Coronary artery (tissue), 2 donors: ENCODE data around the gene ACLY.

Experiments used
- DNase-seq: peaks from one replicate; pipeline ENCODE4 v3.0.0-alpha.2; 2017; ENCODE audit warnings: low spot score
- H3K27ac ChIP-seq, 2 donors: fragments of 200-600 bp; sonication (generic); one replicate each; pipeline ENCODE4 v1.5.1; 2016 to 2019
- H3K4me3 ChIP-seq: fragments of 200-600 bp; sonication (generic); 2 replicates; pipeline ENCODE4 v1.5.1; 2016; ENCODE audit warnings: mild to moderate bottlenecking, moderate library complexity
- TF ChIP-seq, protein P1 (sequence below): fragments of 200-600 bp; sonication (generic); IDR thresholded peaks from one replicate; pipeline ENCODE4 v1.5.1; 2019; ENCODE audit warnings: antibody characterized with exemption

The ACLY gene

DNA sequence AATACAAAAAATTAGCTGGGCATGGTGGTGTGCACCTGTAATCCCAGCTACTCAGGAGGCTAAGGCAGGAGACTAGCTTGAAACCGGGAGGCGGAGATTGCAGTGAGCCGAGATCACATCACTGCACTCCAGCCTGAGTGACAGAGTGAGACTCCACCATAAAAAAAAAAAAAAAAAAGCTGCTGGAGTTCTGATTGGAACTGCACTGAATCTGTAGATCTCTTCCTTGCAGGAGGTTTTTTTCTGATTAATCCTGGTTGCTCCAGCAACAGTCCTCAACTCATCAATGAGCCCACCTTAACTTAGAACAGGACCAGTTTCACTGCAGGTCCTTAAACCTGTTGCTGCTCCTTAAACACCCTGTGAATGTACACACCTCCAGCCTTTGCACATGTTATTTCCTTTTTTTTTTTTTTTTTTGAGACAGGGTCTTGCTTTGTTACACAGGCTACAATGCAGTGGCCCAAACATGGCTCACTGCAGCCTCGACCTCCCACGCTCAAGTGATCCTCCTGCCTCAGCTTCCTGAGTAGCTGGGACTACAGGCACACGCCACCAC is 10.0 kb upstream of the ACLY start:
- Histone ChIP-seq H3K4me3 (no peak overlapping the region), H3K27ac (no peak overlapping the region)
- TF ChIP-seq, protein P1, sequence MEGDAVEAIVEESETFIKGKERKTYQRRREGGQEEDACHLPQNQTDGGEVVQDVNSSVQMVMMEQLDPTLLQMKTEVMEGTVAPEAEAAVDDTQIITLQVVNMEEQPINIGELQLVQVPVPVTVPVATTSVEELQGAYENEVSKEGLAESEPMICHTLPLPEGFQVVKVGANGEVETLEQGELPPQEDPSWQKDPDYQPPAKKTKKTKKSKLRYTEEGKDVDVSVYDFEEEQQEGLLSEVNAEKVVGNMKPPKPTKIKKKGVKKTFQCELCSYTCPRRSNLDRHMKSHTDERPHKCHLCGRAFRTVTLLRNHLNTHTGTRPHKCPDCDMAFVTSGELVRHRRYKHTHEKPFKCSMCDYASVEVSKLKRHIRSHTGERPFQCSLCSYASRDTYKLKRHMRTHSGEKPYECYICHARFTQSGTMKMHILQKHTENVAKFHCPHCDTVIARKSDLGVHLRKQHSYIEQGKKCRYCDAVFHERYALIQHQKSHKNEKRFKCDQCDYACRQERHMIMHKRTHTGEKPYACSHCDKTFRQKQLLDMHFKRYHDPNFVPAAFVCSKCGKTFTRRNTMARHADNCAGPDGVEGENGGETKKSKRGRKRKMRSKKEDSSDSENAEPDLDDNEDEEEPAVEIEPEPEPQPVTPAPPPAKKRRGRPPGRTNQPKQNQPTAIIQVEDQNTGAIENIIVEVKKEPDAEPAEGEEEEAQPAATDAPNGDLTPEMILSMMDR = no peak
- DNase-seq = no peak

DNA sequence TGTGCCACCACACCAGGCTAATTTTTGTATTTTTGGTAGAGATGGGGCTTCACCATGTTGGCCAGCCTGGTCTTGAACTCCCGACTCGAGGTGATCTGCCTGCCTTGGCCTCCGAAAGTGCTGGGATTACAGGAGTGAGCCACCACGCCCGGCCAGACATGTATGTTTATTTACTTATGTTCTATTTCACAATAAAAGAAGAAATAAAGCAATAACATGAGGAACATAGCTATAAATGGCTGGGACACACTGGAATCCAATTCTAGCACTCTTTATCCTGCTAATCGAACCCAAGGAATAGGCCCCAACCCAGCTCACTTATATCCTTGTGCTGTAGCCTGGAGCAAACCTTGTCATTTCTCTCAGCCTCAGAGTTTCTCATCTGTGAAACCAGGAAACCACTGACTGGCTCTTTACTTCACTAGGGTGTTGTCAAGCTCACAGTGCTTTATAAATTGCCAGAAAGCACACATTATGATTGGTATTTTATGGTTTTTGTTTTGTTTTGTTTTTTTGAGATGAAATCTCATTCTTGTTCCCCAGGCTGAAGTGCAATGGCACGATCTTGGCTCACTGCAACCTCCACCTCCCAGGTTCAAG is 7.3 kb upstream of the ACLY start:
- DNase-seq = no peak
- TF ChIP-seq, protein P1 = no peak
- Histone ChIP-seq H3K4me3 (no peak overlapping the region), H3K27ac (no peak overlapping the region)

DNA sequence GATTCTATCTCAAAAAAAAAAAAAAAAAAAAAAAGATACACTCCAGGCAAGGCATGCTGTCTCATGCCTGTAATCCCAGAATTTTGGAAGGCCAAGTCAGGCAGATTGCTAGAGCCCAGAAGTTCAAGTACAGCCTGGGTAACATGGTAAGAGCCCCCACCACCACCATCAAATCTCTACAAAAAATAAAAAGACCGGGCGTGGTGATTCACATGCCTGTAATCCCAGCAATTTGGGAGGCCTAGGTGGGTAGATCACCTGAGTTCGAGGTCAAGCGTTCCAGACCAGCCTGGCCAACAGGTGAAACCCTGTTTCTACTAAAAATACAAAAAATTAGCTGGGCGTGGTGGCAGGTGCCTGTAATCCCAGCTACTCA is 1.8 kb upstream of the ACLY start:
- TF ChIP-seq, protein P1 = no peak
- H3K27ac ChIP-seq = no peak overlapping the region
- H3K4me3 ChIP-seq = no peak overlapping the region
- no peak for DNase-seq

DNA sequence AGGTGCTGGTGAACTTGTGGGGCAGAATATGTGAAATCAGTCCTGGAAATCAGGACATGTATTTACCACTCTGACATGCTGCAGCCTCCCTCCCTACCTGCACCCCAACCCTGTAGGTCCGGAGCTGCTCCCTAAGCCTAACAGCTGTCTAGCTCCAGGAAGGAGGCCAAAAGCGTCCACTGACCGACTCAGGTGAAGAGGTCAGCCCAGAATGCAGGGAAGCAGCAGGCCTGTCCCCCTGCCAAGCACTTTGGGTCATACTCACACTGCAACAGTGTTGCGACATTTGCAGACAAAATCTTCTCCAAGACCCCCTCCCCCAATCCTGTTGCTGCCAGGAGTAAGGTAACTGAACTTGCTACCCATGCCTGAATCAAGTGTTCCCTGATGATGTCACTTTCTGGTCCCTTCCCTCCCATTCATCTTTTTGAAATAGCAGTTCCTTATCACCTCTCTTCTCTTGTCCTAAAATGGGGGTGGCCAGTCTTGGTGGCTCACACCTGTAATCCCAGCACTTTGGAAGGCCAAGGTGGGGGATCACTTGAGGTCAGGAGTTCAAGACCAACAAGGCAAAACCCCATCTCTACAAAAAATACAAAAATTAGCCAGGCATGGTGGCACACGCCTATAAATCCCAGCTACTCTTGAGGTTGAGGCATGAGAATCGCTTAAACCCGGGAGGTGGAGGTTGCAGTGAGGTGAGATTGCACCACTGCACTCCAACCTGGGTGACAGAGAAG is 1.3 kb upstream of the ACLY start:
- Histone ChIP-seq H3K27ac (peak overlapping the region; percentile 71 to 92), H3K4me3 (no peak overlapping the region)
- TF ChIP-seq, protein P1 = no peak
- no peak for DNase-seq

DNA sequence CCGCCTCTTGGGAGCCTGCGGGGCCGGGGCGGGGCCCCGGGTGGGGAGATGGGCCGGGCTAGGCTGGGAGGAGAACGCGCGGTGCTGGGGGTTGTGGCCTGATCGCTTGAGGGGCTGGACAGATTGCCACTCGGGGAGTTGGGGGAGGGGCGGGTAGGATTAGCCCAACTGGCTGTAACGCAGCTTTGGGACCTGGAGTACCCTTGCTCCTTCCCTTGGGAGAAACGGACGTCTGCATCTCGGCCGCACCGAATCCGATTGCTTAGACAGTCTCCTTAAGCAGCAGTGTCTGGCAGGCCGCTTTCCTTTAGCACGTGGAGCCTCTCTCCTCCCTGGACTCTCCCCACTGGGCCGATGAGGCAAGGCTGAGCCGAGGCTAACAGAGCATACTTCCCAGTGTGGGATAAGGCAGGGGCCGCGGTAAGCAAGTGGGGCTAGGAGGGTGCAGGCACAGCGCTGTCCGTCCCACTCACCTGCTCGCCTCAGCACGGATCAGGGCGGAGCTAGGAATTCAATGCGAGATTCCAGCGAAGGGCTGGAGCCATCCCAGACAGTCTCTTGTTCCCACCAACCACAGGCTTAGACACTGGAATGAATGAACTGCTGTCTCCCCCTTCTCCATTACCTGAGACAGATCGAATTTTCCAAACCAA is 540 bp upstream of the ACLY start:
- TF ChIP-seq, protein P1 = no peak
- DNase-seq = no peak
- Histone ChIP-seq H3K27ac (peak overlapping the region; percentile 71 to 92), H3K4me3 (peak overlapping the region; percentile 88)

DNA sequence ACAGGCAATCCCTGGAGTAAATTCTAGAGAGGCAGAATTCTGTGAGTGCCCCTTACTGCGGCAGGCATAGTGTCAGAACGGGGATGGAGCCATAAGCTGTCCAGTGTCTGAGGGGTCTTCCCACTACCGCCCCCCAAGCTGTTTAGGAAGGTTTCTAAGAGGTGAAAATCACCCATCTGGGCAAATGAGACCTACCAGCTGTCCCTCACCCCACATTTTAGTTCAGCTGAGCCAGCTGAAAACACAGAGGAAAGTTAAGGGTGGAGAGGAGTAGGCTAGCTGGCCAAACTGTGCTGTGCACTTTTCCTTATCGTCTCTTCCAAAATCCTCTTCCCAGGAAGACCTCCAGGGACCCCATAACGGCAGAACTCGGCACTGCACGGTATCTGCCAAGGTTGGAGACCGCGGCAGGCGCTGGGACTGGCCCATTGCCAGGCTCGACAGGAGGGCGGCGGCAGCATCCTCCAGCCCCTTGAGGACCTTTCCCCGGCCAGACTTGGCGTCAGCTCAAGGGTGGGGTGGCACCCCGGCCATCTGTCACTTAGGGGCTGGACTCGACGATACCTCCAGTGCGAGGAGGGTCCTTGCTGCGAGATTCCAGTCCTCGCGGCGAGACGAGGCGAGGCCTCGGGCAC is 955 bp downstream of the ACLY start:
- peak; percentile 79 for DNase-seq
- peak overlapping the region; percentile 71 to 92 for H3K27ac ChIP-seq
- H3K4me3 ChIP-seq = peak overlapping the region; percentile 88
- TF ChIP-seq, protein P1 = no peak
